Ovary (tissue), 9 donors: ENCODE measurements around the gene ANK3. TPM values are rescaled to one million over a fixed set of nuclear protein-coding genes. Genes with fewer than 3 reads are reported as not detected.

Experiments
- DNase-seq, 5 donors: peaks; one replicate each; pipeline ENCODE4 v3.0.0-alpha.2; 2019 to 2020
- H3K27ac ChIP-seq, 2 donors: fragments of 200-600 bp; one replicate each; pipeline versions ENCODE4 v1.5.1 to v1.8.0; 2019 to 2022
- H3K27me3 ChIP-seq: fragments of 200-600 bp; one replicate; pipeline ENCODE4 v1.8.0; 2022
- H3K36me3 ChIP-seq: fragments of 200-600 bp; sonication (generic); one replicate; pipeline ENCODE4 v1.5.1; 2019
- H3K4me1 ChIP-seq: one replicate; pipeline ENCODE4 v1.8.1; 2013; ENCODE audit warnings: mild to moderate bottlenecking, moderate library complexity; ENCODE audit not compliant: insufficient read depth
- H3K4me3 ChIP-seq: fragments of 200-600 bp; sonication (generic); one replicate; pipeline ENCODE4 v1.5.1; 2017
- H3K9me3 ChIP-seq, 2 donors: fragments of 200-600 bp in 1 of 2; sonication (generic) in 1 of 2; one replicate each; pipeline versions ENCODE4 v1.5.1 to v1.8.1; 2013 to 2019; ENCODE audit warnings: mild to moderate bottlenecking in 1 of 2, moderate library complexity in 1 of 2
- EP300 ChIP-seq: sonication (generic); formaldehyde crosslinking; IDR thresholded peaks from one replicate; pipeline ENCODE4 v1.6.1; 2017; ENCODE audit warnings: antibody characterized with exemption
- POLR2A ChIP-seq: fragments of 450-650 bp; IDR thresholded peaks from one replicate; pipeline ENCODE4 v1.6.1; 2017; ENCODE audit warnings: antibody characterized with exemption, mild to moderate bottlenecking, moderate library complexity
- WGBS, 3 donors: extraction: QIAGEN DNeasy Blood & Tissue Kit in 1 of 3; methylation state at CpG; one replicate each; pipeline versions ENCODE4 v1.1.5 to v1.1.7; 2013 to 2017; 5-methylcytosine and 5-hydroxymethylcytosine counted together
- intact Hi-C, 4 donors: fragments of 100-400 bp; cut with DNase I; formaldehyde crosslinking; loops; one replicate each; pipeline versions ENCODE4 v1.11.0 to v1.15.1; 2022 to 2023
- polyA plus RNA-seq, 2 donors: library from polyadenylated mRNA; stranded (reverse); fragments of 200-250 nt in 1 of 2; fragments of 350-450 nt in 1 of 2; fragmentation: Illumina TruSeq in 1 of 2; extraction: RNeasy Lipid Tissue Mini Kit (QIAGEN cat#74804) in 1 of 2; gene quantifications; one replicate each; pipeline ENCODE4 v1.2.3, GENCODE V29; 2013 to 2014
- total RNA-seq, 7 donors: library from RNA; depleted of rRNA in 2 of 7; stranded (reverse); fragments of >200 nt in 2 of 7; fragmentation: NEBNext Ultra II Directional in 3 of 7; extraction: Animal tissue kit (Norgen Biotek cat#: 25700) in 3 of 7; gene quantifications; one replicate each; pipeline versions ENCODE4 v1.1.0 to v1.2.4, GENCODE V29; 2016 to 2023
- TF ChIP-seq, protein P1 (sequence below), 3 donors: fragments of 450-650 bp in 2 of 3; fragments of 200-600 bp in 1 of 3; IDR thresholded peaks; one replicate each; pipeline versions ENCODE4 v1.5.1 to v1.8.0; 2016 to 2022; ENCODE audit warnings: antibody characterized with exemption in 3 of 3, mild to moderate bottlenecking in 1 of 3
- donor health status: DM: no; HTN: no; CAD: no; lungs with moderate emphysema.
- donor health status: DM: no; HTN: no; CAD: no.
- donor health status: Bipolar disorder and iron deficiency.
- donor health status: DM: yes; HTN: yes; CAD: no.
- donor health status: DM: no; HTN: no; CAD: no.
- donor health status: DM: yes; HTN: yes; CAD: no.

The ANK3 gene
- total and polyA plus RNA-seq, 9 donors = 11.4 to 74.1 (median 28.3) TPM

DNA sequence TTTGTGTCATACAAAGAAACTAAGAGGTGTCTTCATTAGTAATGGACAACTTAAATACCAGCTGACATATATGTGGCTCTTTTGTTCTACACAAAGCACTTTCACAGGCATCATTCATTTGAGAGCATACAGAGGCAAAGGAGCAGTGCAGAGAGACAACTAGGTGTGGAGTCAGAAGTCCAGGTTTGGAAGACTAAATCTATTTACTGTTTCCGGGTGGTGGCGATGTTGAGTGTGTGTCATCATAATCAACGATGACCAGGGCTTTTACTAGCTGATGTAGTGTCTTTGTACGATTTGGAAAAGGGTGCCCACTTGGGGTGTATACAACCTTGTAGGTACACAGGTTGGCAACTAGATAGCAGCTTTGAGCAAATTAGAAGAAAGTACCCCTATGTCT, 287.9 kb downstream of the ANK3 start:
- WGBS, 3 donors = 65 to 93% (median 78%) methylated on average over 4 of the region's 4 CpGs
- Histone ChIP-seq H3K9me3 (no peaks in the 10 kb centered on the region), H3K4me1 (no peaks in the 10 kb centered on the region), H3K4me3 (no peak overlapping the region), H3K27ac (no peak overlapping the region), H3K36me3 (no peaks in the 10 kb centered on the region), H3K27me3 (no peaks in the 10 kb centered on the region)
- TF ChIP-seq, protein P1, sequence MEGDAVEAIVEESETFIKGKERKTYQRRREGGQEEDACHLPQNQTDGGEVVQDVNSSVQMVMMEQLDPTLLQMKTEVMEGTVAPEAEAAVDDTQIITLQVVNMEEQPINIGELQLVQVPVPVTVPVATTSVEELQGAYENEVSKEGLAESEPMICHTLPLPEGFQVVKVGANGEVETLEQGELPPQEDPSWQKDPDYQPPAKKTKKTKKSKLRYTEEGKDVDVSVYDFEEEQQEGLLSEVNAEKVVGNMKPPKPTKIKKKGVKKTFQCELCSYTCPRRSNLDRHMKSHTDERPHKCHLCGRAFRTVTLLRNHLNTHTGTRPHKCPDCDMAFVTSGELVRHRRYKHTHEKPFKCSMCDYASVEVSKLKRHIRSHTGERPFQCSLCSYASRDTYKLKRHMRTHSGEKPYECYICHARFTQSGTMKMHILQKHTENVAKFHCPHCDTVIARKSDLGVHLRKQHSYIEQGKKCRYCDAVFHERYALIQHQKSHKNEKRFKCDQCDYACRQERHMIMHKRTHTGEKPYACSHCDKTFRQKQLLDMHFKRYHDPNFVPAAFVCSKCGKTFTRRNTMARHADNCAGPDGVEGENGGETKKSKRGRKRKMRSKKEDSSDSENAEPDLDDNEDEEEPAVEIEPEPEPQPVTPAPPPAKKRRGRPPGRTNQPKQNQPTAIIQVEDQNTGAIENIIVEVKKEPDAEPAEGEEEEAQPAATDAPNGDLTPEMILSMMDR (IDR thresholded peaks at IDR 0.05) = no peak
- no peak for TF ChIP-seq EP300
- TF ChIP-seq POLR2A = no peak
- intact Hi-C loops = loop anchor here in 3 of 4 donors (5.0 to 10.0 kb wide), 4 partner anchors 105 to 543 kb away; no protein-coding TSS in a partner anchor
- no peak for DNase-seq

DNA sequence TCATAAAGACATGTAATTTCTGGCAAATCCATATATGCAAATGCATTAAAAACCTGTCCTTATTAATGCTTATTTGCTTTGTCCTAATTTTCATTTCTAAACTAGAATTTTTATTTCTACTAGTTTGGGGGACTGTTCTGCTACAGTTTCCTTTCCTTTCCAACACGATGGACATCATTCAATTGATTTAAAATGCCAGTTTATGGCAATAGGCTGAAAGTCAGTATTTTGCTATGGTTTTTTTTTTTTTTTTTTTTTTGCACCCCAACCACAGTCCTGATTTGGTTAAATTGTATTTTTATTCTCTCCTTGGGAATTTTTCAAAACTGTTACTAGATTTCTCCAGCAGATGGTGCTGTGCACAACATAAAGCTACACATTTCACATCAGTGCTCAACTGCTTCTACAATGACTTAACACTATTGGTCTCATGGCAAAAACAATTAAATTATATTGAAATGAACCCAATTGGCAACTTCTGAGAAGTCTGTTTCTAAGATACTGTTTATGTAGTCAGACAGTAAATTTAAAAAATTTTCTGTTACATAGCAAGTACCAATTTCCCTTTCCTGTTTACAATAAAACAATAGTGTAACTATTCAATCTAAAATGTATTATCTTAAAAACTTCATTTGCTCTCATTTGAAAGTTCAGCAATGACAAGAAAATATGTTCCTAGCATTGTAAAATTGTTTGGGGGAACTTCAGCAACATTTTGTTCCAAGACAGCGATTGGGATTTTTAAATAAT, 289.5 kb downstream of the ANK3 start:
- Histone ChIP-seq H3K27ac (no peak overlapping the region), H3K4me3 (no peak overlapping the region), H3K36me3 (no peaks in the 10 kb centered on the region), H3K4me1 (no peaks in the 10 kb centered on the region), H3K27me3 (no peaks in the 10 kb centered on the region), H3K9me3 (no peaks in the 10 kb centered on the region)
- TF ChIP-seq POLR2A (no peak), EP300 (no peak)
- TF ChIP-seq, protein P1 (IDR thresholded peaks at IDR 0.05) = peak in 2 of 3 donors; percentile 40 to 52
- 35 to 53% (median 53%) methylated on average over 2 of the region's 2 CpGs for WGBS, 3 donors
- intact Hi-C loops = loop anchor here (5.0 to 10.0 kb wide), 6 partner anchors 102 to 545 kb away; no protein-coding TSS in a partner anchor
- no peak for DNase-seq

DNA sequence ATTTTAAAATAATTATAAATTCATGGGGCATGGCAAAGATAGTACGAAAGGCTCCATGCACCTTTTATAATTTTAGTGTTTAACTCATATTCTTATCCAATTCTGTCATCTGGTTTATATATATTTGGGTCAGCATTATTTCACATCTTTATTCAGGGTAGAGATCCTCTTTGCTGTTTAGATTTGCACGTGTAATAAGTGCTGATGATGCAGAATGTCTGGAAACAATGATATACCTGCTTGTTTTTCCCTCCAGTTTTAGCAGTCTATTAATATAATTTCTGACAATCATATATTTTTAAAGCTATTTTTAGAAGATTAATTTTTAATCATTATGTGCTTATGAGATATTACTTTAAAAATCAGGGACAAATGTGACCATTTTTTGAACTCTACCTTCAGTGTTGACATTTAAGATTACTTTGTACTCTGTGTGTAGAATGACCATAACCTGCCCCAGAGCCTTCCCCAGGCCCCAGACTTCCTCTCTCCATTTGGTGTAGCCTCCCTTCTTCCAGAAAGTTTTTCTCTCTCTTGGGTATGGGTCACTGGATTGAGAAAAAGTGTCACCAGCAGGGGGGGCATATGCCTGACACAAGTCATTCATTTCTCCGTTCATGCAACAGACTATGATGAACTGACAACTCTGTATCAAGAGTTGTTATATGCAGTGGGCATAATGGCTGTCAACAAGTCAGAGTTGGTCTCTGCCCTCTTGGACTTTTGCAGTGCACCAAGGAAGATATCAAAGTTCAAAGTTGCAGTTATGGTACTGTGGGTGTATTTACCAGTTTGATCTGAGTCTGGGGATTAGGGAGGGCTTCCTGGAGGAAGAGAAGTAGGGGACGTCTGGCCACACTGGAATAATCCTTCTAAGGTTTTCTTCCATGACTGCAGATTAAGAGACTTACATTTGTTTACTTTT, 290.7 kb downstream of the ANK3 start:
- Histone ChIP-seq H3K27me3 (no peaks in the 10 kb centered on the region), H3K4me3 (no peak overlapping the region), H3K36me3 (no peaks in the 10 kb centered on the region), H3K9me3 (no peaks in the 10 kb centered on the region), H3K27ac (no peak overlapping the region), H3K4me1 (no peaks in the 10 kb centered on the region)
- WGBS, 3 donors = 63 to 69% (median 69%) methylated on average over 4 of the region's 4 CpGs
- no peak for DNase-seq
- intact Hi-C loops = loop anchor here in 3 of 4 donors (5.0 to 10.0 kb wide), 3 partner anchors 103 to 108 kb away; no protein-coding TSS in a partner anchor
- TF ChIP-seq, protein P1 (IDR thresholded peaks at IDR 0.05) = no peak
- TF ChIP-seq POLR2A (no peak), EP300 (no peak)

DNA sequence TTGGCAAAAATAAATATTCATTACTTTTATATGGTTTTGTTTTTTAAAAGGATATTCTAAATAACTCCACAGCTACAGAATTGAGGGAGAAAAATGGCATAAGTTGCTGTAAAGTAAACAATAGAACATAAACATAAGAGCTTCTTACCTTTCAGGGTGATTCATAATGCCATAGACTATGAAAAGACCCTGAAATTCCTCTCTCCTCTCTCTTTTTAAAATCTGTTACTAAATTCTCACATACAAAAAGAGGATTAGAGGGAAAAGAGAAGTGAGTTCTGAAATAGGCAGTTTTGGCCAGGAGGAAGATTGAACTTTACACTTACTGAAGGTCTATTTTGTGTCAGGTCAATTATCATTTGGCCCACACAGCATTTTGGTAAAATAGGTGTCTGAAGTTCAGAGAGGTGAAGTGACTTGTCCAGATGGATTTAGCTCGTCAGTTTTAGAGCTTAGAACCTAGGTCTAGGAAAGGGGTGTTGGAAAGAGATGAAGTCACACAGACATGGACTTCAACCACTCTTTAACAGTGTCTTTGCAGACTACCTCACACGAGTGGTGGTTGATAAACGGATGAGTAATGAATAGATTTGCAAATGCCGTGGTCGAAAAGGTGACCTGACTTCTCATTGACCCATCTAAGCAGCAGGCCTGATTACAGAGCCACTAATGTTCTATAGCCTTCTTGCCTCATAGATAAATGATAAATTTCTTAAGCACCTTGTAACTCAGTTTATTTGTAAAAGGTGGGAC, 292.7 kb downstream of the ANK3 start:
- no peak overlapping the region for H3K27ac ChIP-seq
- H3K9me3 ChIP-seq = no peaks in the 10 kb centered on the region
- H3K4me3 ChIP-seq = no peak overlapping the region
- TF ChIP-seq, protein P1 (IDR thresholded peaks at IDR 0.05) = no peak
- TF ChIP-seq POLR2A = no peak
- TF ChIP-seq EP300 = no peak
- intact Hi-C loops = loop anchor here in 3 of 4 donors (5.0 to 10.0 kb wide), 3 partner anchors 105 to 110 kb away; no protein-coding TSS in a partner anchor
- H3K36me3 ChIP-seq = no peaks in the 10 kb centered on the region
- DNase-seq = no peak
- no peaks in the 10 kb centered on the region for H3K4me1 ChIP-seq
- H3K27me3 ChIP-seq = no peaks in the 10 kb centered on the region
- 78 to 85% (median 84%) methylated on average over 5 of the region's 5 CpGs for WGBS, 3 donors
